GM19468 (cell line): ENCODE measurements around the gene ZNF556.
"Not testable (repeated sequence)": the region's sequence is repeated elsewhere in the genome, so short reads cannot be mapped to it uniquely, and the experiment has no call there.

Source experiments
- ATAC-seq: cut with Tn5 transposase; IDR thresholded peaks from one replicate; pipeline ENCODE4 v1.9.1; 2021; ENCODE audit warnings: mild to moderate bottlenecking, moderate library complexity, moderate number of reproducible peaks; ENCODE audit not compliant: unreplicated experiment; ENCODE audit errors: extremely low read depth

The ZNF556 gene

GRCh38 chr19:2902590-2903218 is 35.6 kb downstream of the ZNF556 start:
- ATAC-seq: no peak

- ATAC-seq: not testable (repeated sequence)
These were observed 36.2 kb downstream of the ZNF556 start for GRCh38 chr19:2903326-2903725.

GRCh38 chr19:2905918-2906519 is 38.9 kb downstream of the ZNF556 start:
- ATAC-seq: no peak

GRCh38 chr19:2906631-2907195 is 39.6 kb downstream of the ZNF556 start:
- no peak for ATAC-seq

- ATAC-seq: no peak
These were observed 45.2 kb downstream of the ZNF556 start for GRCh38 chr19:2912306-2912705.

- ATAC-seq: no peak
These were observed 50.4 kb downstream of the ZNF556 start for GRCh38 chr19:2917275-2918184.

- no peak for ATAC-seq
These were observed 55.9 kb downstream of the ZNF556 start for GRCh38 chr19:2922987-2923386.

- ATAC-seq: no peak
These were observed 56.4 kb downstream of the ZNF556 start for GRCh38 chr19:2923510-2923909.

- no peak for ATAC-seq
These were observed 59.4 kb downstream of the ZNF556 start for GRCh38 chr19:2926341-2927031.

- ATAC-seq: no peak
These were observed 59.9 kb downstream of the ZNF556 start for GRCh38 chr19:2927032-2927430.
